ENCODE results near the gene ABHD4. TPM values are rescaled to one million over a fixed set of nuclear protein-coding genes. Genes with fewer than 3 reads are reported as not detected.

ABHD4 gene
- total RNA-seq, 2 experiments from 2014 or later, result 8.3 to 10.5 TPM

- H3K36me3 Mint-ChIP-seq (ENCODE audit: low read depth), result no peaks in the 10 kb centered on the region
- H3K4me3 Mint-ChIP-seq, result no peak overlapping the region
- intact Hi-C loops (cut with DNase I, micrococcal nuclease), result loop anchor here (1.0 to 10.0 kb wide), 4 partner anchors 193 to 744 kb away; no protein-coding TSS in a partner anchor
- no peak overlapping the region for H3K27ac Mint-ChIP-seq
- no peaks in the 10 kb centered on the region for H3K9me3 Mint-ChIP-seq (ENCODE audit: low read depth)
- DNase-seq (no peak), ATAC-seq (no peak)
- CTCF ChIA-PET, result interaction anchor here (0.6 to 3.7 kb wide), 10 partner anchors 10 to 395 kb away, joined by 3 to 28 read pairs (median 3); partner anchors contain the start of gene DAD1
- H3K4me1 Mint-ChIP-seq, result no peaks in the 10 kb centered on the region
- POLR2A ChIA-PET, result no interaction called here
- no peaks in the 10 kb centered on the region for H3K27me3 Mint-ChIP-seq
Observed at GRCh38 chr14:22658946-22659345, 60.8 kb downstream of the ABHD4 start.

- Mint-ChIP-seq H3K36me3 (ENCODE audit: low read depth) (no peaks in the 10 kb centered on the region), H3K4me1 (no peaks in the 10 kb centered on the region), H3K27ac (no peak overlapping the region), H3K27me3 (no peaks in the 10 kb centered on the region), H3K4me3 (no peak overlapping the region), H3K9me3 (ENCODE audit: low read depth) (no peaks in the 10 kb centered on the region)
- intact Hi-C loops (cut with DNase I, micrococcal nuclease), result no loop called here
- DNase-seq (no peak), ATAC-seq (no peak)
- CTCF ChIA-PET, result interaction anchor here (0.9 to 1.8 kb wide), 5 partner anchors 17 to 192 kb away, joined by 3 to 9 read pairs (median 3); partner anchors contain the start of gene DAD1
- POLR2A ChIA-PET, result no interaction called here
Observed at GRCh38 chr14:22660654-22661053, 62.6 kb downstream of the ABHD4 start.

Other genes starting within 250 kb of the ABHD4 start
- gene DAD1, start 9.1 kb upstream of the ABHD4 start, total RNA-seq, result 100 to 1,000 TPM; 265 to 302 TPM
- gene OR6J1, start 46.1 kb downstream of the ABHD4 start, total RNA-seq, result not detected
- gene OXA1L, start 168.4 kb downstream of the ABHD4 start, total RNA-seq, result 100 to 1,000 TPM; 136 to 148 TPM
- gene SLC7A7, start 217.1 kb downstream of the ABHD4 start, total RNA-seq, result under 1 TPM; 0.50 to 0.72 TPM
- gene MRPL52, start 231.6 kb downstream of the ABHD4 start, total RNA-seq, result 100 to 1,000 TPM; 115 to 136 TPM
- gene MMP14, start 238.3 kb downstream of the ABHD4 start, total RNA-seq, result 1 to 10 TPM; 2.0 to 2.1 TPM